H9 (cell line): ENCODE data around the gene POU6F2. TPM values are rescaled to one million over a fixed set of nuclear protein-coding genes. Genes with fewer than 3 reads are reported as not detected.
A peak's percentile ranks its signal among the peaks of the same experiment; 100 is the strongest.
"Not testable (repeated sequence)": the region's sequence is repeated elsewhere in the genome, so short reads cannot be mapped to it uniquely, and the experiment has no call there.

Source experiments
- DNase-seq: peaks from one replicate; pipeline ENCODE4 v3.0.0-alpha.2; 2017
- H2AFZ ChIP-seq: one replicate; pipeline ENCODE4 v1.6.1; 2013; ENCODE audit warnings: mild to moderate bottlenecking, low read length, control low read depth, moderate library complexity
- H2AK5ac ChIP-seq: 2 replicates; pipeline ENCODE4 v1.6.1; 2013; ENCODE audit warnings: low read length, control low read depth, mixed read lengths; ENCODE audit not compliant: insufficient read length
- H2BK120ac ChIP-seq: one replicate; pipeline ENCODE4 v1.6.1; 2013; ENCODE audit warnings: low read depth, mild to moderate bottlenecking, low read length, control low read depth, inconsistent platforms; ENCODE audit not compliant: poor library complexity, severe bottlenecking
- H2BK12ac ChIP-seq: 2 replicates; pipeline ENCODE4 v1.6.1; 2013; ENCODE audit warnings: low read length, control low read depth, mixed read lengths, low read depth; ENCODE audit not compliant: insufficient read length
- H2BK15ac ChIP-seq: 2 replicates; pipeline ENCODE4 v1.6.1; 2013; ENCODE audit warnings: low read depth, low read length, control low read depth
- H2BK20ac ChIP-seq: one replicate; pipeline ENCODE4 v1.6.1; 2013; ENCODE audit warnings: low read depth, mild to moderate bottlenecking, low read length, control low read depth, inconsistent platforms; ENCODE audit not compliant: poor library complexity, severe bottlenecking
- H2BK5ac ChIP-seq: 2 replicates; pipeline ENCODE4 v1.6.1; 2013; ENCODE audit warnings: low read length, control low read depth, mixed read lengths; ENCODE audit not compliant: insufficient read length
- H3K14ac ChIP-seq: 2 replicates; pipeline ENCODE4 v1.6.1; 2013; ENCODE audit warnings: low read length, control low read depth; ENCODE audit not compliant: insufficient read depth
- H3K18ac ChIP-seq: 2 replicates; pipeline ENCODE4 v1.6.1; 2013; ENCODE audit warnings: low read depth, mild to moderate bottlenecking, mixed read lengths, low read length, control low read depth; ENCODE audit not compliant: insufficient read length
- H3K23ac ChIP-seq: 2 replicates; pipeline ENCODE4 v1.6.1; 2013; ENCODE audit warnings: low read length, control low read depth, mixed read lengths, low read depth; ENCODE audit not compliant: insufficient read length
- H3K23me2 ChIP-seq: 2 replicates; pipeline ENCODE4 v1.6.1; 2013; ENCODE audit warnings: low read depth, mild to moderate bottlenecking, mixed read lengths, low read length, control low read depth; ENCODE audit not compliant: insufficient read length, poor library complexity, severe bottlenecking
- H3K27ac ChIP-seq: 2 replicates; pipeline ENCODE4 v1.5.1; 2013; ENCODE audit warnings: low read length, control low read depth, mixed read lengths, low read depth; ENCODE audit not compliant: insufficient read length
- H3K27me3 ChIP-seq: 2 replicates; pipeline ENCODE4 v1.6.1; 2013; ENCODE audit warnings: low read length, control low read depth, inconsistent platforms; ENCODE audit not compliant: insufficient read depth
- H3K4ac ChIP-seq: 2 replicates; pipeline ENCODE4 v1.6.1; 2013; ENCODE audit warnings: low read depth, mild to moderate bottlenecking, control low read depth, inconsistent platforms, low read length, moderate library complexity
- H3K4me1 ChIP-seq: 2 replicates; pipeline ENCODE4 v1.6.1; 2013; ENCODE audit warnings: low read length, control low read depth, inconsistent platforms; ENCODE audit not compliant: insufficient read depth
- H3K4me2 ChIP-seq: 2 replicates; pipeline ENCODE4 v1.6.1; 2013; ENCODE audit warnings: low read length, control low read depth, mixed read lengths; ENCODE audit not compliant: insufficient read length, insufficient read depth
- H3K56ac ChIP-seq: 2 replicates; pipeline ENCODE4 v1.6.1; 2013; ENCODE audit warnings: low read depth, mild to moderate bottlenecking, mixed read lengths, low read length, control low read depth; ENCODE audit not compliant: insufficient read length
- H3K79me1 ChIP-seq: 2 replicates; pipeline ENCODE4 v1.6.1; 2013; ENCODE audit warnings: low read depth, mild to moderate bottlenecking, moderate library complexity, low read length, control low read depth, inconsistent platforms; ENCODE audit not compliant: insufficient read depth, poor library complexity, severe bottlenecking
- H3K79me2 ChIP-seq: 2 replicates; pipeline ENCODE4 v1.6.1; 2013; ENCODE audit warnings: low read length, control low read depth, inconsistent platforms; ENCODE audit not compliant: insufficient read depth
- H3K9ac ChIP-seq: 2 replicates; pipeline ENCODE4 v1.6.1; 2013; ENCODE audit warnings: low read length, control low read depth, mixed read lengths; ENCODE audit not compliant: insufficient read length; ENCODE audit errors: extremely low read depth
- H3K9me3 ChIP-seq: one replicate; pipeline ENCODE4 v1.6.1; 2013; ENCODE audit warnings: low read depth, low read length, inconsistent platforms; ENCODE audit not compliant: control insufficient read depth
- H3T11ph ChIP-seq: one replicate; pipeline ENCODE4 v1.6.1; 2013; ENCODE audit warnings: mild to moderate bottlenecking, low read length, control low read depth, inconsistent platforms
- H4K20me1 ChIP-seq: one replicate; pipeline ENCODE4 v1.6.1; 2013; ENCODE audit not compliant: control insufficient read depth, insufficient read length, insufficient read depth
- H4K5ac ChIP-seq: 2 replicates; pipeline ENCODE4 v1.6.1; 2013; ENCODE audit warnings: low read depth, mild to moderate bottlenecking, mixed read lengths, low read length, control low read depth; ENCODE audit not compliant: insufficient read length
- H4K8ac ChIP-seq: replicated peaks from 2 replicates; pipeline ENCODE4 v1.6.1; 2013; ENCODE audit warnings: low read length, control low read depth, mixed read lengths, low read depth; ENCODE audit not compliant: insufficient read length
- H4K91ac ChIP-seq: 2 replicates; pipeline ENCODE4 v1.6.1; 2013; ENCODE audit warnings: low read depth, mild to moderate bottlenecking, moderate library complexity, mixed read lengths, low read length, control low read depth; ENCODE audit not compliant: insufficient read length
- H3K27ac Mint-ChIP-seq, 3 experiments: 2 replicates in 2 of 3; 3 replicates in 1 of 3; pipeline ENCODE4 v1.8.0; 2020 to 2021; ENCODE audit warnings: mixed read lengths in 3 of 3, mild to moderate bottlenecking in 1 of 3, moderate library complexity in 1 of 3
- H3K27me3 Mint-ChIP-seq: 2 replicates; pipeline ENCODE4 v1.8.0; 2021; ENCODE audit warnings: low read depth, mild to moderate bottlenecking, moderate library complexity, mixed read lengths
- H3K36me3 Mint-ChIP-seq, 3 experiments: 2 replicates in 2 of 3; 3 replicates in 1 of 3; pipeline ENCODE4 v1.8.0; 2020 to 2021; ENCODE audit warnings: low read depth in 3 of 3, mixed read lengths in 3 of 3; ENCODE audit not compliant: insufficient read depth in 1 of 3
- H3K4me1 Mint-ChIP-seq, 2 experiments: 2 replicates each; pipeline ENCODE4 v1.8.0; 2020; ENCODE audit warnings: mixed read lengths in 2 of 2
- H3K4me3 Mint-ChIP-seq, 2 experiments: 2 replicates in 1 of 2; 3 replicates in 1 of 2; pipeline ENCODE4 v1.8.0; 2020 to 2021; ENCODE audit warnings: mild to moderate bottlenecking in 2 of 2, mixed read lengths in 2 of 2, moderate library complexity in 1 of 2
- H3K9me3 Mint-ChIP-seq, 2 experiments: 2 replicates in 1 of 2; 3 replicates in 1 of 2; pipeline ENCODE4 v1.8.0; 2020; ENCODE audit warnings: mild to moderate bottlenecking in 2 of 2, mixed read lengths in 2 of 2, moderate library complexity in 1 of 2
- CTCF ChIP-seq: fragments of 200-600 bp; sonication (generic); conservative IDR thresholded peaks from 3 replicates; pipeline ENCODE4 v1.8.0; 2021; ENCODE audit warnings: antibody characterized with exemption, mild to moderate bottlenecking
- WGBS: extraction: QIAGEN DNeasy Blood & Tissue Kit; methylation state at CpG from one replicate; pipeline ENCODE4 v1.1.7; 2013; ENCODE audit warnings: missing lambda C conversion rate, low lambda C conversion rate, mixed read lengths; ENCODE audit not compliant: insufficient read length; ENCODE audit errors: extremely low coverage; 5-methylcytosine and 5-hydroxymethylcytosine counted together
- total RNA-seq: library from RNA; stranded (reverse); gene quantifications from 2 replicates; pipeline ENCODE4 v1.2.1, GENCODE V29; 2021

POU6F2 gene
- total RNA-seq, 1 experiment from 2014 or later, result 1.9 TPM

- not testable (repeated sequence) for H3K36me3 Mint-ChIP-seq, H3K9me3 ChIP-seq, H4K91ac ChIP-seq, H3T11ph ChIP-seq, H2BK120ac ChIP-seq, H2BK20ac ChIP-seq, H3K56ac ChIP-seq, H2BK12ac ChIP-seq, H3K18ac ChIP-seq, H3K4ac ChIP-seq, H3K9ac ChIP-seq, H2BK15ac ChIP-seq, H3K4me1 ChIP-seq, H3K27me3 ChIP-seq, H2AFZ ChIP-seq, H3K79me2 ChIP-seq, H3K79me1 ChIP-seq, H4K20me1 ChIP-seq, H4K5ac ChIP-seq, H3K27ac ChIP-seq, DNase-seq, H3K4me2 ChIP-seq, H2AK5ac ChIP-seq, H3K23me2 ChIP-seq, H2BK5ac ChIP-seq, H3K27ac Mint-ChIP-seq, H3K4me1 Mint-ChIP-seq, H3K4me3 Mint-ChIP-seq, H4K8ac ChIP-seq, H3K9me3 Mint-ChIP-seq, H3K14ac ChIP-seq, H3K23ac ChIP-seq, H3K27me3 Mint-ChIP-seq
- no CpG with 5 or more reads among the region's 4 CpGs for WGBS
- TF ChIP-seq CTCF, result 0 out of 3 replicates have a peak, but pooled peaks have one; percentile 11
These were observed 30.2 kb upstream of the POU6F2 start for GRCh38 chr7:38947541-38947940.
